ENCODE measurements around the gene TMEM106A.
A peak's percentile ranks its signal among the peaks of the same experiment; 100 is the strongest.
"Not testable (repeated sequence)": the region's sequence is repeated elsewhere in the genome, so short reads cannot be mapped to it uniquely, and the experiment has no call there.

The TMEM106A gene, protein sequence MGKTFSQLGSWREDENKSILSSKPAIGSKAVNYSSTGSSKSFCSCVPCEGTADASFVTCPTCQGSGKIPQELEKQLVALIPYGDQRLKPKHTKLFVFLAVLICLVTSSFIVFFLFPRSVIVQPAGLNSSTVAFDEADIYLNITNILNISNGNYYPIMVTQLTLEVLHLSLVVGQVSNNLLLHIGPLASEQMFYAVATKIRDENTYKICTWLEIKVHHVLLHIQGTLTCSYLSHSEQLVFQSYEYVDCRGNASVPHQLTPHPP

GRCh38 chr17:43211480-43212402, at the start of gene TMEM106A:
TSS of gene TMEM106A (plus strand) at chr17:43211875. CDS start at chr17:43213042, 1,167 bp downstream.
- DNase-seq (ENCODE audit: low spot score) = no peak

GRCh38 chr17:43165971-43166370, 45.7 kb upstream of the TMEM106A start:
- DNase-seq (ENCODE audit: low spot score) = not testable (repeated sequence)

GRCh38 chr17:43169561-43170139, 42.0 kb upstream of the TMEM106A start:
- peak; percentile 40 for DNase-seq (ENCODE audit: low spot score)

GRCh38 chr17:43170140-43170765, 41.4 kb upstream of the TMEM106A start:
- DNase-seq (ENCODE audit: low spot score) = peak; percentile 76

- DNase-seq (ENCODE audit: low spot score) = peak; percentile 84
Measured at GRCh38 chr17:43170766-43171585, 40.7 kb upstream of the TMEM106A start, which contains the start of gene NBR1. TSS of gene NBR1 (plus strand) at chr17:43171214. CDS start at chr17:43175800, 4,586 bp downstream.

DNA sequence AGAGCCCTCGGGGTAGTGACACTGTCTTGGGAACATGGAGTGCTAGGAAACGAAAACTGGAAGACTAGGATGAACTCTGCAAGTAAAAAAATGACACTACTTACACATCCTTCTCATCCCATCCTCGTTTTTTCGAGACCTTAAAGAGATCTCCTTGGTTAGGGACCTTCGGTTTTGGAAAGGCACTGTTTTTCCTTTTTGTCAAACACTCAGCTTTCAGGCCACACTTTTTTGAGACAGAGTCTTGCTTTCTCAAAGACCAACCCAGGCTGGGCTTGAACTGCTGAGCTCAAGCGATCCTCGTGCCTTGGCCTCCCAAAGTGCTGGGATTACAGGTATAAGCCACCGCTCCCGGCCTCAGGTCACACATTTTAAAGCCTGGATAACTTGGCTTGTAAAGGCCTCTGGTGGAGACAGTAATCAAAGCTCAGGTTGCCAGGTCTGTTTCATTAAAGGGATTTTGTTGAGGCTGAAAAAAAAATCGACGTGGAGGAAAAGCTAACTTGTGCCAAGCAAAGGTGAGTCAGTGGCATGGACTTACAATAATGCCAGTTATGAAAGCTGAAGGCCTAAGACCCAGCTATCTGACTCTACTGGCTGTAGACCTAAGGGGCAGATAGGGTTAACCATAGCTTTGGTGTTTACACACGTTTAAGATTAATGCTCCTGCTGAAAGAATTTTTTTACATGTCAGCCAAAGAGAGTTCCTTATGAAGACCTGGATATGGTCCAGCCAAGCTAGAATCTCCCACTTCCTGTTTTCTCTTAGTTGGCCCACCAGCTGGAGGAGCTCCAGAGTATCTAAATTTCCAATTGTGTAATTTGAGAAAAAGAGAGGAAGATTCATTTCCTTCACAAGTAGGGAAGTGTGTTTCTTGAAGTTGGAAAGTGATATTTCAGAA, 39.8 kb upstream of the TMEM106A start:
- no peak for DNase-seq (ENCODE audit: low spot score)

DNA sequence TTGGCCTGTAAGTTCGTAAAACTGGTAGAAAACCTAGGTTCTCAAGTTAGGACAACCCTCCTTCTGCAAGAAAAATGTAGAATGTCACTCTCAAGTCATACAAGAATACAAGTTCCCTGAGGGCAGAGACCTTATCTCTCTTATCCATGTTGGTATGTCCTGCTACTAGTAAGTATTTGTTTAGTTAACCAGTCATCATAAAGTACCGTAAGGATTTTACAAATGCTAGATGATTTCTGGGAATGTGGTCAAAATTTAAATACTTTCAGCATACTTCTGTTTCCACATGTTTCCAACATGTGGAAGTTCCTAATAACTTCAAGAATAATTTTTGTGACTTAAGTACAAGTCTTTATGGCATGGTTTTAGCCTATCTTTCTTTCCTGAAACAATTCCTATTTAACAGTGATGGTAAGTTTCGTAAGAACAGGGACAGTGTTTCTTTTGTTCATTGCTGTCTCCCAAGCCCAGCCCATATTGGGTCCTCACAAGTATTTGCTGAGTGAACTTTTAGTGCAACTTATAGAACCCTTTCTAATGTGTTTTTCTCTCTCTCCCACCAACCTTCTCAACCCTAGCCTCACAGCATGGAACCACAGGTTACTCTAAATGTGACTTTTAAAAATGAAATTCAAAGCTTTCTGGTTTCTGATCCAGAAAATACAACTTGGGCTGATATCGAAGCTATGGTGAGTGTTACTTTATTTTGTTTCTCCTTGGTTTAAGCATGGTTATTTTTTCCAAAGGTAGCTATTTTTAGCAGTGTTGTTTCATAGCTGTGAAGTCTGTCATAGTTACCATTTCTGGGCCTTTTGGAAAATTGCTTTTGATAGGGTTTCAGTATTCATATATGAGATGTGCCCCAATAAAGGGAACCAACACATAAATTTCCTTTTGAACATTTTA, 36.2 kb upstream of the TMEM106A start:
- DNase-seq (ENCODE audit: low spot score) = no peak

DNA sequence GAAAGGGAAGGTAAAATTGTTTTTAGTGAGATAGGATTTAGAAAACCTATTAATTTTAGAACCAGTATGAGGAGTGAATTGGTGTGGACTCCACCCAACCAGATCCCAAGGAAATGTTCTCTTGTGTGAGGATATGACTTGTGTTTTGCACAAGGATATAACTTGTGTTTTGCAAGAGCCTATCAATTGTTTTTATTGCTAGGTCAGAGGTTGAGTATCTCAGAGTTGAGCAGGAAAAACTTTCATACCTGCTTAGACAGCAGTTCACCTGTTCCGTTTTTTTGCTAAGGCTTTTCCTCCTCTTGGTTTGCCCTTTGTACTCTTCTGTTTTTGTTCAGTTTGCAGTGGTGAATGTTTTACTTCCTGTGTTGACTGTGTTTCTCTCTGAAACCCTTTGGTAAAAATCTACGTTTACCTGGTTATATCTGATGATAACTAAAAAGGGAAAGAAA, 35.5 kb upstream of the TMEM106A start:
- DNase-seq (ENCODE audit: low spot score) = no peak

GRCh38 chr17:43183921-43184320, 27.8 kb upstream of the TMEM106A start:
- no peak for DNase-seq (ENCODE audit: low spot score)

DNA sequence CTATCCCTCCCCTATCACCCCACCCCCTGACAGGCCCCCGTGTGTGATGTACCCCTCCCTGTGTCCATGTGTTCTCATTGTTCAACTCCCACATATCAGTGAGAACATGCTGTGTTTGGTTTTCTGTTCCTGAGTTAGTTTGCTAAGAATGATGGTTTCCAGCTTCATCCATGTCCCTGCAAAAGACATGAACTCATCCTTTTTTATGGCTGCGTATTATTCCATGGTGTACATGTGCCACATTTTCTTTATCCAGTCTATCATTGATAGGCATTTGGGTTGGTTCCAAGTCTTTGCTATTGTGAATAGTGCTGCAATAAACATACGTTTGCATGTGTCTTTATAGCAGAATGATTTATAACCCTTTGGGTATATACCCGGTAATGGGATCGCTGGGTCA, 25.0 kb upstream of the TMEM106A start:
- DNase-seq (ENCODE audit: low spot score) = not testable (repeated sequence)

- no peak for DNase-seq (ENCODE audit: low spot score)
Measured at GRCh38 chr17:43193251-43193650, 18.4 kb upstream of the TMEM106A start.

DNA sequence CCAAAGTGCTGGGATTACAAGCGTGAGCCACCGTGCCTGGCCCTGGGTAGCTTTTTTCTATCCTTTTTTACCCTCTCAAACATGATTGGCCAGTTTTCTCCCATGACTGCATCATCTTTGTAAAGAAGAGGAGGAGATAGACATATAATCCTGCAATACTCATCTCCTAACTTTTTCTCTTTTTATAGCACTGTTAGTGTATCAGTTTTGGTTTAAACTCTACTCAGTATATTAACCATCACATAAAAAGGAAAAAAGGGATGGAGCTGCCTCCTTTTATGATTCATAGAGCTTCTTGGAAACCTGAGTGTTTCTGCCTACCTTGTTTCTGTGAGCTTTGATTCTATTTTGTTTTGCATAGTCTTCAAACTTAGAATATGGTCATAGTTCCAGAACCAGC, 12.0 kb upstream of the TMEM106A start:
- no peak for DNase-seq (ENCODE audit: low spot score)

- no peak for DNase-seq (ENCODE audit: low spot score)
Measured at GRCh38 chr17:43200127-43200526, 11.5 kb upstream of the TMEM106A start.

DNA sequence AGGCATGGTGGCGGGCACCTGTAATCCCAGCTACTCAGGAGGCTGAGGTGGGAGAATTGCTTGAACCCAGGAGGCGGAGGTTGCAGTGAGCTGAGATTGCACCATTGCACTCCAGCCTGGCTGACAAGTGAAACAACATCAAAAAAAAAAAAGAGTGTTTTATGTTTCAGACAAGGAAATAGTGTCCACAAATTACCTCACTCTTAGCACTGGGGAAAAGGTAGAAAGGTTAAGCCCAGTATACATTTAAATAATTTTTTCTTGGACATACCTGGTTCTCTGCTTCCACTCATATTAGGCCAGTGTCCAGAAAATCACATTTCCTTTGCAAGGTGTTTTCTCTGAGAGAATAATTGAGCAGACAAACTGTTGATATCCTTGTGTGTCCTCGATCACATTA, 8.7 kb upstream of the TMEM106A start:
- not testable (repeated sequence) for DNase-seq (ENCODE audit: low spot score)

DNA sequence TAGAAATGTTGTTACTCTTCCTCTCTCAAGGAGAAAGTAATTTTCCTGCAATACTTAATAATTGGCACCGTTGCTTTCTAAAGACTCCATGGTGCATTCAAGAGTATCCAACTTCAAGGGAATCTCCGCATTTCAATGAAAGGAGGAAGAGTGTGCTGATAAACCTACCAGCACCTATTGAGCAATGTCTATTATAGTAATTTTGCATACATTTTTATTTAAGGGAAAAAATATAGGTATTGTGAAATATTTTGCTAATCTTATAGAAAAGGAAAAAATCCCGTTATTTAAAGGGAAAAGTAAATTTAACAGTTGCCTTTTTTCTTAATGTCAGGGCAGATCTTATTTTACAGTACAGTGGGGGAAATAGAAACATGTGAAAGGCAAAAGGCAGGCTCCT, 1.1 kb upstream of the TMEM106A start:
- no peak for DNase-seq (ENCODE audit: low spot score)

- no peak for DNase-seq (ENCODE audit: low spot score)
Measured at GRCh38 chr17:43211123-43211479, 574 bp upstream of the TMEM106A start.

DNA sequence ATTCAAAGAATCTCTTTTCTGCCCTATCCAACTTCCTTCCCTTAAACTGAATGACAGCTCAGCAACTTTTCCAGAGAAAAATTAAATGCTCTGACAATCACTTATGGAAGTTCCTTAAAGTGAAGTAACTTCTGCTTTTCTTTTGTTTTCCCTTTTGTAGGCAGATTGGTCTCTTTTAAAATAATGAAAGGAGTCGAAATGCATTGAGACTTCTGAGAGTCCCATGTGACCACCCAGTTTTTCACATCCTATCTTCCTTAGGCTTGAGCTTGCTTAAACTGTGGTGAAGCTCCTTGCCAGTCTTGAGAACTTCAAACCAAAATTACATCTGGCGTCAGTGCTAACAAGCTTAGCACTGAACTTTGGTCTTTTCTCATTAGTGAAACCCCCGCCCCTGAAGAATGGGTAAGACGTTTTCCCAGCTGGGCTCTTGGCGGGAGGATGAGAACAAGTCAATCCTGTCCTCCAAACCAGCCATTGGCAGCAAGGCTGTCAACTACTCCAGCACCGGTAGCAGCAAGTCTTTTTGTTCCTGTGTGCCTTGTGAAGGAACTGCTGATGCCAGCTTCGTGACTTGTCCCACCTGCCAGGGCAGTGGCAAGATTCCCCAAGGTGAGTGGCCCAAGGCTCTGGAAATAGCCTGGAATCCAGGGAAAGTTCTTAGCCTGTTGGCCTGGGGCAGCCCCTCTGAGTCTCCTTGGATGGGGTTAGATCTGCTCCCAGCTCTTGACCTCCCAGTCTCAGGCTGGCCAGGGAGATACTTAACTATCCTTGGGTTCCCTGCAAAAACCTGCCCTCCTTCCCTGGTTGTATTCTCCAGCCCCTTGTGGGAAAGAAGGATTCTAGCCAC, 1.2 kb downstream of the TMEM106A start:
- DNase-seq (ENCODE audit: low spot score) = no peak

DNA sequence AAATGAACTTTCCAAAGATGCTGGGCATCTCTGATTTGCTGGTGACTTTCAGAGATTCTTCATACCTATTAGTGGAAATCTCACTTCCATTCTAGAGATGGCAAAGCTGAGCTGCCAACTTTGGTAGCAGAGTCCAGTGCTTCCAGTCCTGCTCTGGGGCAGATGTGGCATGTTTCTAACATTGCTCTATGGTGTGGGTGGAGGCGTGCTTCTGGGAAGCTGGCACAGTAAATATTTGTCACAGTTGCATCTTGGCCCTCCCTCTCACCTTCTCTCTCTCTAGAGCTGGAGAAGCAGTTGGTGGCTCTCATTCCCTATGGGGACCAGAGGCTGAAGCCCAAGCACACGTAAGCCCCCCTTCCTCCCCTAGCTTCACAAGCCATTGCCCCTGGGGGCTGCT, 1.9 kb downstream of the TMEM106A start:
- no peak for DNase-seq (ENCODE audit: low spot score)

Measured in HuH-7.5 (cell line).